Stimulated activated CD8-positive, alpha-beta memory T cell treated with anti-CD3 and anti-CD28 coated beads, Interleukin-7, amount 100 ng/mL, for 24 hours (primary cell): ENCODE results near the gene SLC25A6.
A peak's percentile ranks its signal among the peaks of the same experiment; 100 is the strongest.
"Not testable (repeated sequence)": the region's sequence is repeated elsewhere in the genome, so short reads cannot be mapped to it uniquely, and the experiment has no call there.

Experiments
- DNase-seq: peaks from one replicate; pipeline ENCODE4 v3.0.0-alpha.2; 2020; ENCODE audit warnings: low read depth

SLC25A6 gene

GRCh38 chrX:1412551-1413161 lies 20.7 kb upstream of the SLC25A6 start:
- no peak for DNase-seq

- no peak for DNase-seq
Observed at GRCh38 chrX:1411326-1411725, 19.4 kb upstream of the SLC25A6 start.

- DNase-seq, result no peak
Observed at GRCh38 chrX:1407035-1407434, 15.1 kb upstream of the SLC25A6 start.

- not testable (repeated sequence) for DNase-seq
Observed at GRCh38 chrX:1405769-1406168, 13.9 kb upstream of the SLC25A6 start.

- not testable (repeated sequence) for DNase-seq
Observed at GRCh38 chrX:1403867-1404266, 12.0 kb upstream of the SLC25A6 start.

- no peak for DNase-seq
Observed at GRCh38 chrX:1403228-1403627, 11.3 kb upstream of the SLC25A6 start.

- no peak for DNase-seq
Observed at GRCh38 chrX:1401611-1402430, 9.9 kb upstream of the SLC25A6 start.

GRCh38 chrX:1400742-1401471 lies 9.0 kb upstream of the SLC25A6 start:
- no peak for DNase-seq

- DNase-seq, result no peak
Observed at GRCh38 chrX:1400049-1400448, 8.1 kb upstream of the SLC25A6 start.

GRCh38 chrX:1398431-1399340 lies 6.8 kb upstream of the SLC25A6 start:
- DNase-seq, result no peak

- no peak for DNase-seq
Observed at GRCh38 chrX:1397441-1398270, 5.7 kb upstream of the SLC25A6 start.

GRCh38 chrX:1397001-1397400 lies 5.1 kb upstream of the SLC25A6 start:
- DNase-seq, result no peak

- DNase-seq, result no peak
Observed at GRCh38 chrX:1395646-1396216, 3.8 kb upstream of the SLC25A6 start.

- DNase-seq, result no peak
Observed at GRCh38 chrX:1394731-1395501, 3.0 kb upstream of the SLC25A6 start.

GRCh38 chrX:1393871-1394615 lies 2.1 kb upstream of the SLC25A6 start:
- DNase-seq, result no peak

GRCh38 chrX:1392376-1393068 lies 609 bp upstream of the SLC25A6 start:
- DNase-seq, result peak; percentile 24

- peak; percentile 87 for DNase-seq
Observed at GRCh38 chrX:1391370-1391706, 575 bp downstream of the SLC25A6 start.

GRCh38 chrX:1390621-1391369 lies 1.1 kb downstream of the SLC25A6 start:
- DNase-seq, result no peak
